ENCODE data around the gene DCC.

Gene DCC

DNA sequence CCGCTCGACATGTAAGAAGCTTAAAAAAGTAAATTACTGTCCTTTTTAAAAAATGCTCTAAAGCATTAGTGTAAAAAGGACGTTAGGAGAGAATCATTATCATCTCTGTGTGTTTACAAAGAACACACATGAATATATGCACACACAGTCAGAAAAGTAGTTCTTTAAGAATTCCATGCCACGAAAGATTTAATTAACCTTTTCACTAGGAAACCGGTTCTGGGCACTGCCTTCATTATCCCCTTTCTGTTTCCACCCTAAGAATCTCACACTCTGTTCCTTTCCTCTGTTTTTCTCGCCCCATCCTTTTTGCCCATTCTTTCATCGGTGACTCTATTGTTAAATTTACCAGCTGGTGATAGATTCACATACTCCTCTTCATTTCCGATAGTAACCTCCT is 338.6 kb downstream of the DCC start:
- no peak overlapping the region for H2AFZ ChIP-seq (ENCODE audit: low read length, unreplicated experiment)
- H3K36me3 ChIP-seq (ENCODE audit: insufficient read depth, low read length): no peaks in the 10 kb centered on the region
- no peaks in the 10 kb centered on the region for H3K4me1 ChIP-seq (ENCODE audit: control insufficient read depth, insufficient read depth, low read length, unreplicated experiment)
- H3K27ac ChIP-seq (ENCODE audit: low read depth, low read length): no peak overlapping the region
- H3K4me3 ChIP-seq (ENCODE audit: low read depth, low read length): no peak overlapping the region
- H3K27me3 ChIP-seq (ENCODE audit: insufficient read depth, low read length): no peaks in the 10 kb centered on the region
- no peaks in the 10 kb centered on the region for H3K79me2 ChIP-seq (ENCODE audit: control insufficient read depth, insufficient read depth, low read length, unreplicated experiment)

DNA sequence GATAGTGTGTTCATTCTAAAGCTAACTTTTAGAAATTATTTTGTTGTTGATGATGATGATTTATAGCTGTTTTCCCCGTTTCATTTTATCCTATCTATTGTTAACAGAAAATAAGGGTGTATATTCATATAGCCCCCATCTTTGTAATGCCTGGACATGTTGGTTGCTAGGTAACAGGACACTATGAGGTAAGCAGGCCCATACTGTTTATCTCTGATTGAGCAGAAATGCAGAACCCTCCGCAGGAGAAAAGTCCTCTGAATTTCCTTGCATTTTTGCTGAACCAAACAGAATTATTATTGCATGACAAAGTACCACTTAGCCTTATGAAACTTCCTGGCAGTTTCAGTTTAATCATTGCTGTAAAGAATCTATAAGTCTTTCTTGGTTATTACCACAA is 339.4 kb downstream of the DCC start:
- Histone ChIP-seq H3K4me3 (ENCODE audit: low read depth, low read length) (no peak overlapping the region), H3K27me3 (ENCODE audit: insufficient read depth, low read length) (no peaks in the 10 kb centered on the region), H2AFZ (ENCODE audit: low read length, unreplicated experiment) (no peak overlapping the region), H3K4me1 (ENCODE audit: control insufficient read depth, insufficient read depth, low read length, unreplicated experiment) (no peaks in the 10 kb centered on the region), H3K36me3 (ENCODE audit: insufficient read depth, low read length) (no peaks in the 10 kb centered on the region), H3K27ac (ENCODE audit: low read depth, low read length) (no peak overlapping the region), H3K79me2 (ENCODE audit: control insufficient read depth, insufficient read depth, low read length, unreplicated experiment) (no peaks in the 10 kb centered on the region)

DNA sequence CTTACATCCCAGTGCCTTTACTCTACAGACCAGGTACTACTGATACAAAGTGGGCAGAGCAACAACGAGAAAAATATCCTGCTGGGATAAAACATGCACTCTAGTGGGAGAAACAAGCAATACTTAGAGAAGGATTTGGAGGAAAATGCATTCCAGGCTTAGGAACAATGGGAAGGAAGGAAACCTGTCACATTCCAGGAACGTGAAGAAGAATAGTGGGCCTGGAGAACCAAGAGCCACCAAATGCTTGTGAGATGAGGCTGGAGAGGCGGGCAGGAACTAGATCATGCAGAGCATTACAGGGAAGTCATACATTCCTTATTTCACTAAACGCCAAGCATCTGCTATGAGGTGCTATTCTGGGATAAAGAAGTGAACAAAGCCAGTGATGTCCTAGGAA is 342.3 kb downstream of the DCC start:
- Histone ChIP-seq H2AFZ (ENCODE audit: low read length, unreplicated experiment) (no peak overlapping the region), H3K79me2 (ENCODE audit: control insufficient read depth, insufficient read depth, low read length, unreplicated experiment) (no peaks in the 10 kb centered on the region), H3K27me3 (ENCODE audit: insufficient read depth, low read length) (no peaks in the 10 kb centered on the region), H3K27ac (ENCODE audit: low read depth, low read length) (no peak overlapping the region), H3K4me1 (ENCODE audit: control insufficient read depth, insufficient read depth, low read length, unreplicated experiment) (no peaks in the 10 kb centered on the region), H3K4me3 (ENCODE audit: low read depth, low read length) (no peak overlapping the region), H3K36me3 (ENCODE audit: insufficient read depth, low read length) (no peaks in the 10 kb centered on the region)

DNA sequence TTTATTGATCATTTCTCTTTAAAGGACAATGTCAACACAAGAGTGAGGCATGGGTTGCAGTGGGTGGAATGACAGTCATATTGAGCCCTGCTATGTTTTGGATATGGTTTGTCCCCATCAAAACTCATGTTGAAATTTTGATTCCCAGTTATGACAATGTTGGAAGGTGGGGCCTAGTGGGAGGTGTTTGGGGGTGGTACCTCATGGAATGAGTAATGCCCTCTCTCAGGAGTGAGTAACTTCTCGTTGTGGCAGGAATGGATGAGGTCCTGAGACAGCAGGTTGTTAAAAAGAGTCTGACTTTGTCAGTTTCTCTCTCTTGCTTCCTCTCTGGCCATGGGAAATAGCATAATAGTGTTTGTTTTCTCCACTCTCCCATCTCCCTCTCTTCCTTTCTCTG is 345.3 kb downstream of the DCC start:
- H3K4me1 ChIP-seq (ENCODE audit: control insufficient read depth, insufficient read depth, low read length, unreplicated experiment): no peaks in the 10 kb centered on the region
- no peaks in the 10 kb centered on the region for H3K79me2 ChIP-seq (ENCODE audit: control insufficient read depth, insufficient read depth, low read length, unreplicated experiment)
- H3K4me3 ChIP-seq (ENCODE audit: low read depth, low read length): no peak overlapping the region
- H3K36me3 ChIP-seq (ENCODE audit: insufficient read depth, low read length): no peaks in the 10 kb centered on the region
- H2AFZ ChIP-seq (ENCODE audit: low read length, unreplicated experiment): no peak overlapping the region
- no peak overlapping the region for H3K27ac ChIP-seq (ENCODE audit: low read depth, low read length)
- no peaks in the 10 kb centered on the region for H3K27me3 ChIP-seq (ENCODE audit: insufficient read depth, low read length)

DNA sequence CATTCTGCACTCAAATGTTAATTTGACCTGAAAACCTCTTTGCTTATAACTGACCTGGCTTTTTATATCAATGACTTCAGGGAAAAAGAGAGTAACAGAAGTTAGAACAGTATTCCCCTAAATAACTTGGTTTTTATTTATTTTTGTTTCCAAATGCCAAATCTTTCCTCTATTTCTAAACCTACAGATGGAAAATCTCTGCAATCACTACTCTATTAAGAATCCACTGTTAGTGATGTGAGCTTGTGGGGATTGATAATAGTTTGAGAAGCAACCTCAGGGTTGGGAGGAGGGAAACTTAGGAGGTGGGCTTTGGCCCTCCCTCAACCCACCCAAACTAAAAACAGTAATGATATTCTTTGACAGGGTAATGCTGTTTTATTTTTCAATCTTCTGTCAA is 351.8 kb downstream of the DCC start:
- no peak overlapping the region for H3K4me3 ChIP-seq (ENCODE audit: low read depth, low read length)
- H3K27me3 ChIP-seq (ENCODE audit: insufficient read depth, low read length): no peaks in the 10 kb centered on the region
- no peaks in the 10 kb centered on the region for H3K79me2 ChIP-seq (ENCODE audit: control insufficient read depth, insufficient read depth, low read length, unreplicated experiment)
- no peaks in the 10 kb centered on the region for H3K4me1 ChIP-seq (ENCODE audit: control insufficient read depth, insufficient read depth, low read length, unreplicated experiment)
- H2AFZ ChIP-seq (ENCODE audit: low read length, unreplicated experiment): no peak overlapping the region
- no peaks in the 10 kb centered on the region for H3K36me3 ChIP-seq (ENCODE audit: insufficient read depth, low read length)
- H3K27ac ChIP-seq (ENCODE audit: low read depth, low read length): no peak overlapping the region

DNA sequence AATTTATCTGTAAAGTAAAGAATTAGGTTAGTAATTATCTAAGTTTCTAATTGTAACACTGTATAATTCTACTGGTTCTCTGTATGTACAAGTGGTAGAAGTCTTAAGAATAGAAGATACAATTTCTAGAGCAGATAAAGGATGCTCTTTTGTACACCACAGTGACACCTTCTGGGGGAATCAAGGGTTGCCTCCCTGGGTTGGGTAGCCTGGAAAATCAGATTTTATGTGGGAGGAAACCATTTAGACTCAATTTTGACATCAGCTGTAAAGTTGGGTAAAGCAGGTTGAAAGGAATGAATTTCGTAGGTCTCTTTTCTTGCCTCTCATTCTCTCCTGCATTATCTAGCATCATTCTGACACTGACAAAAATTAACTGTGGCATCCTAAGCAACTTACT is 354.8 kb downstream of the DCC start:
- Histone ChIP-seq H3K27ac (ENCODE audit: low read depth, low read length) (no peak overlapping the region), H3K4me3 (ENCODE audit: low read depth, low read length) (no peak overlapping the region), H3K79me2 (ENCODE audit: control insufficient read depth, insufficient read depth, low read length, unreplicated experiment) (no peaks in the 10 kb centered on the region), H3K27me3 (ENCODE audit: insufficient read depth, low read length) (no peaks in the 10 kb centered on the region), H2AFZ (ENCODE audit: low read length, unreplicated experiment) (no peak overlapping the region), H3K4me1 (ENCODE audit: control insufficient read depth, insufficient read depth, low read length, unreplicated experiment) (no peaks in the 10 kb centered on the region), H3K36me3 (ENCODE audit: insufficient read depth, low read length) (no peaks in the 10 kb centered on the region)

DNA sequence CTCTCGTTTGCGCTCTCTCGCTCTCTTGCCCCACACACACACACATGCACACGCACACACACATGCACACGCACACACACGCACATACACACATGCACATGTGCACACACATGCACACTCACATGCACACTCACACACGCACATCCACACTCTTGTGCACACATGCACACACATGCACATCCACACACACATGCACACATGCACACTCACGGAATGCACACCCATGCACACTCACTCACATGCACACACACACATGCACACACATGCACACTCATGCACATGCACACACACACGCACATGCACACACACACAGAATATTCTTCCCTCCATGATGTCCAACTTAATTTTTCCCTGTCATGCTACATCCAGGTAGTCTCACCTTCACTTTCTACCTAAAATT is 360.1 kb downstream of the DCC start:
- H3K27me3 ChIP-seq (ENCODE audit: insufficient read depth, low read length): no peaks in the 10 kb centered on the region
- H3K4me3 ChIP-seq (ENCODE audit: low read depth, low read length): no peak overlapping the region
- H3K36me3 ChIP-seq (ENCODE audit: insufficient read depth, low read length): no peaks in the 10 kb centered on the region
- no peaks in the 10 kb centered on the region for H3K79me2 ChIP-seq (ENCODE audit: control insufficient read depth, insufficient read depth, low read length, unreplicated experiment)
- no peak overlapping the region for H3K27ac ChIP-seq (ENCODE audit: low read depth, low read length)
- H3K4me1 ChIP-seq (ENCODE audit: control insufficient read depth, insufficient read depth, low read length, unreplicated experiment): no peaks in the 10 kb centered on the region
- H2AFZ ChIP-seq (ENCODE audit: low read length, unreplicated experiment): no peak overlapping the region

DNA sequence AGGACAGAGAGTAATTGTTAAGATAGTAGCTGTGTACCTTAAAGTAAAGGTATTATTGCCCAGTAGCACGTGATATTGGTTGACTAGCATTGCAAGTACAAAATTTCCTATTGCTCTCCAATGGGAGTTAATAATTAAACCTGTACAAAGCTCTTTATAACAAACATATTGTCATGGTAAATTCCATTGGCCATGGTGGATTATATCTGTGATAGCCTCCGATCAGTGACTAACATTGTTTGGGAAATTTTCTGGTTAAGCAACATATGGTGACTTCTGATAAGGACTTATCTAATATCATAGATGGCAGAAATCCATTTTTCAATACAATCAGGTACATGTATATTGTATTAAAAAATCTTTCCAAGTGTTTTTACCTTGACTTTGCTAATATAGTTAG is 360.8 kb downstream of the DCC start:
- H2AFZ ChIP-seq (ENCODE audit: low read length, unreplicated experiment): no peak overlapping the region
- H3K79me2 ChIP-seq (ENCODE audit: control insufficient read depth, insufficient read depth, low read length, unreplicated experiment): no peaks in the 10 kb centered on the region
- no peak overlapping the region for H3K27ac ChIP-seq (ENCODE audit: low read depth, low read length)

DNA sequence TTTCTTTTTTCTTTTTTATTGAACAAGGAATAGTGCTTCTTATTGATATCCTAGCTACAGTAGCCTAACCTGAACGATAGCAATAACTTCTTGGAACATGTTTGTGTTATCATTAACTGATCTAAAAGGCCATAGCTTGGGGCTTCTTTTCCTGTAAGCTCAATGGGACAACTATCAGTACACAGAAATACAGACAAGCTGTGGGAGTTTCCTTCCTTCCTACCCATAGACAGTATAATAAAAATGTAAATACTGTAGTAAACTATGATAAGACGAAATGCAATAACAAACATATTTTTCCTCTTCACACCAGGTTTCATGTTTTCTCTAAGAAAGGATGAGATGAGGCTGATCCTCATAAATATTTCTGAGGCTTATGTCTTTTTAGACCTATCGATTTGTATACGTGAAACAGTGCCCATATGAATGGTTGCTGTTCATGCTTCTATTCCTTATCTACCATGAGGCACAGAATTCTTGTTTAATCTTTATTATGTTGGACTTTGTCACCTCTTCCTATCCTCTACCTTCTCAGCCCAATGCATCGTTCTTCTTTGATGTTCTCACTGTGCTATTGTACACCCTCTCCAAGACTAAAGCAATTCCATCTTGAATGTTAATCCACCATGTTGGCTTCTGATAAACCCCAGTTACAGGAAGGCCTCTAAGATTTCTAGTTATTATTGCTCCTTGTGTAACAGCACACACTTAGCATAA is 361.4 kb downstream of the DCC start:
- Histone ChIP-seq H3K27me3 (ENCODE audit: insufficient read depth, low read length) (no peaks in the 10 kb centered on the region), H3K4me3 (ENCODE audit: low read depth, low read length) (no peak overlapping the region), H3K79me2 (ENCODE audit: control insufficient read depth, insufficient read depth, low read length, unreplicated experiment) (no peaks in the 10 kb centered on the region), H3K27ac (ENCODE audit: low read depth, low read length) (no peak overlapping the region), H3K4me1 (ENCODE audit: control insufficient read depth, insufficient read depth, low read length, unreplicated experiment) (no peaks in the 10 kb centered on the region), H3K36me3 (ENCODE audit: insufficient read depth, low read length) (no peaks in the 10 kb centered on the region), H2AFZ (ENCODE audit: low read length, unreplicated experiment) (no peak overlapping the region)

More for the DNA sequence above, 360.8 kb downstream of the DCC start:
- H3K36me3 ChIP-seq (ENCODE audit: insufficient read depth, low read length): no peaks in the 10 kb centered on the region
- H3K4me3 ChIP-seq (ENCODE audit: low read depth, low read length): no peak overlapping the region
- H3K4me1 ChIP-seq (ENCODE audit: control insufficient read depth, insufficient read depth, low read length, unreplicated experiment): no peaks in the 10 kb centered on the region
- H3K27me3 ChIP-seq (ENCODE audit: insufficient read depth, low read length): no peaks in the 10 kb centered on the region

DNA sequence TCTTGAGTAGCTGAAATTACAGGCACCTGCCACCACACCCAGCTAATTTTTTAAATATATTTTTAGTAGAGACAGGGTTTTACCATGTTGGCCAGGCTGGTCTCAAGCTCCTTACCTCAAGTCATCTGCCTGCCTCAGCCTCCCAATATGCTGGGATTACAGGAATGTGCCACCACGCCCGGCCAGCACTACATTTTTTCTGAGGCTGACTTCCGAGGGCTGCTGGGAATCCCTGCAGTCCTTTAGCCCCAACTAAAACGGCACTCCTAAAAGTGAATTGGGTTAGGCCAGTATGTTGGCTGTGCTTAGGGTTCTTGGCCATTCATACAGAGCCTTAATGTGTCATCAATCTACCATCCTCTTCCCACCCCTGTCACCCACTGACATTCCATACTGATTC is 375.4 kb downstream of the DCC start:
- no peak overlapping the region for H3K27ac ChIP-seq (ENCODE audit: low read depth, low read length)
- H3K79me2 ChIP-seq (ENCODE audit: control insufficient read depth, insufficient read depth, low read length, unreplicated experiment): no peaks in the 10 kb centered on the region
- no peaks in the 10 kb centered on the region for H3K36me3 ChIP-seq (ENCODE audit: insufficient read depth, low read length)
- no peaks in the 10 kb centered on the region for H3K27me3 ChIP-seq (ENCODE audit: insufficient read depth, low read length)
- no peak overlapping the region for H3K4me3 ChIP-seq (ENCODE audit: low read depth, low read length)
- H3K4me1 ChIP-seq (ENCODE audit: control insufficient read depth, insufficient read depth, low read length, unreplicated experiment): no peaks in the 10 kb centered on the region
- no peak overlapping the region for H2AFZ ChIP-seq (ENCODE audit: low read length, unreplicated experiment)

DNA sequence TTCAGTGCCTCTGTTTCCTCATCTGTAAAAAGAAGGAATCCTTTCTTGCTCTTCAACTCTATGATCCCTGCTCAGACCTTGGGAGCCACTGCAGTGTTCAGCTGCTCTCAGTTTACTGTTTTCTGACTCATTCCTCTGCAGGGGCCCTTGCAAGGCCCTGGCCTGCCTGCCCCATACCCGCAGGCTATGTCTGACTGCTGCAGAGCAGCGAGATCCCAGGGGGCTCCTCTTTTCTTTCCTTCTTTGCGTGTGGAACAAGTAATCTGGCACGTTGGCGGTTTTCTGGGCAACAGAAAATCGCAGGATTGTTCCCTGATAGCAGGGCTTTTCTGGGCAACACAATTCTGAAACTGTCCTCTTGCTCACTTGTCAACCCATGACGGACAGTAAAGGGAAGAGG is 376.0 kb downstream of the DCC start:
- Histone ChIP-seq H3K4me3 (ENCODE audit: low read depth, low read length) (no peak overlapping the region), H3K36me3 (ENCODE audit: insufficient read depth, low read length) (no peaks in the 10 kb centered on the region), H3K79me2 (ENCODE audit: control insufficient read depth, insufficient read depth, low read length, unreplicated experiment) (no peaks in the 10 kb centered on the region), H3K27ac (ENCODE audit: low read depth, low read length) (no peak overlapping the region), H3K27me3 (ENCODE audit: insufficient read depth, low read length) (no peaks in the 10 kb centered on the region), H3K4me1 (ENCODE audit: control insufficient read depth, insufficient read depth, low read length, unreplicated experiment) (no peaks in the 10 kb centered on the region), H2AFZ (ENCODE audit: low read length, unreplicated experiment) (no peak overlapping the region)

All from ACC112 (cell line).